ENCODE measurements around the gene NAP1L3. TPM values are rescaled to one million over a fixed set of nuclear protein-coding genes. Genes with fewer than 3 reads are reported as not detected.

The NAP1L3 gene
- polyA plus RNA-seq, 1 donor (not counting 4 experiments of a cell fraction or from before 2014, with no cell fraction given) = 0.55 TPM

- Histone ChIP-seq H3K9ac (ENCODE audit: control insufficient read depth, extremely low read depth, insufficient read depth, low read length) (no peak overlapping the region), H3K4me1 (ENCODE audit: control insufficient read depth, extremely low read depth, insufficient read depth, low read length) (no peaks in the 10 kb centered on the region), H3K4me3 (ENCODE audit: control insufficient read depth in 2 of 3, extremely low read depth in 1 of 3, insufficient read depth in 2 of 3, low read depth in 1 of 3, low read length in 3 of 3) (no peak overlapping the region), H3K36me3 (ENCODE audit: control insufficient read depth in 2 of 2, extremely low read depth in 1 of 2, insufficient read depth in 2 of 2, low read length in 2 of 2) (no peaks in the 10 kb centered on the region), H3K79me2 (ENCODE audit: control insufficient read depth, insufficient read depth, low read length) (no peaks in the 10 kb centered on the region), H2AFZ (ENCODE audit: control insufficient read depth, low read length) (no peak overlapping the region), H3K27ac (ENCODE audit: control insufficient read depth, insufficient read depth, low read length) (no peak overlapping the region), H4K20me1 (ENCODE audit: control insufficient read depth, extremely low read depth, insufficient read depth, low read length) (no peaks in the 10 kb centered on the region), H3K27me3 (ENCODE audit: control insufficient read depth, extremely low read depth, insufficient read depth, low read length) (no peaks in the 10 kb centered on the region), H3K9me3 (ENCODE audit: control insufficient read depth, low read depth, low read length) (no peaks in the 10 kb centered on the region), H3K4me2 (ENCODE audit: control insufficient read depth, extremely low read depth, insufficient read depth, low read depth, low read length) (no peak overlapping the region), H3K9me1 (ENCODE audit: control insufficient read depth, extremely low read depth, insufficient read depth, low read length) (no peaks in the 10 kb centered on the region)
- DNase-seq (ENCODE audit: low read depth, low spot score) = no peak
- dilution Hi-C loops (cut with MboI; ENCODE audit: extremely low pct_ligation_motif_present, low sequenced_read_pairs) = no loop called here
- TF ChIP-seq CTCF (optimal IDR thresholded peaks at IDR 0.05 in 1 of 3, IDR thresholded peaks at IDR 0.05 in 1 of 3, conservative IDR thresholded peaks at IDR 0.05 in 1 of 3; ENCODE audit: extremely low read depth in 1 of 3, insufficient read depth in 2 of 3, low read length in 3 of 3) = no peak
- no peak for FAIRE-seq
These were observed 24.0 kb downstream of the NAP1L3 start for GRCh38 chrX:93649381-93649780.

GRCh38 chrX:93637591-93637990, 35.8 kb downstream of the NAP1L3 start:
- no peak for TF ChIP-seq CTCF (optimal IDR thresholded peaks at IDR 0.05 in 1 of 3, IDR thresholded peaks at IDR 0.05 in 1 of 3, conservative IDR thresholded peaks at IDR 0.05 in 1 of 3; ENCODE audit: extremely low read depth in 1 of 3, insufficient read depth in 2 of 3, low read length in 3 of 3)
- no peak for TF ChIP-seq EZH2 (IDR thresholded peaks at IDR 0.05; ENCODE audit: low read length)
- no peaks in the 10 kb centered on the region for H3K4me1 ChIP-seq (ENCODE audit: control insufficient read depth, extremely low read depth, insufficient read depth, low read length)
- H2AFZ ChIP-seq (ENCODE audit: control insufficient read depth, low read length) = no peak overlapping the region
- FAIRE-seq (no peak), DNase-seq (ENCODE audit: low read depth, low spot score) (no peak)
- H3K36me3 ChIP-seq (ENCODE audit: control insufficient read depth in 2 of 2, extremely low read depth in 1 of 2, insufficient read depth in 2 of 2, low read length in 2 of 2) = no peaks in the 10 kb centered on the region
- no peak overlapping the region for H3K9ac ChIP-seq (ENCODE audit: control insufficient read depth, extremely low read depth, insufficient read depth, low read length)
- H4K20me1 ChIP-seq (ENCODE audit: control insufficient read depth, extremely low read depth, insufficient read depth, low read length) = no peaks in the 10 kb centered on the region
- no peaks in the 10 kb centered on the region for H3K9me1 ChIP-seq (ENCODE audit: control insufficient read depth, extremely low read depth, insufficient read depth, low read length)
- no peaks in the 10 kb centered on the region for H3K79me2 ChIP-seq (ENCODE audit: control insufficient read depth, insufficient read depth, low read length)
- H3K4me2 ChIP-seq (ENCODE audit: control insufficient read depth, extremely low read depth, insufficient read depth, low read depth, low read length) = no peak overlapping the region
- H3K4me3 ChIP-seq (ENCODE audit: control insufficient read depth in 2 of 3, extremely low read depth in 1 of 3, insufficient read depth in 2 of 3, low read depth in 1 of 3, low read length in 3 of 3) = no peak overlapping the region
- H3K9me3 ChIP-seq (ENCODE audit: control insufficient read depth, low read depth, low read length) = no peaks in the 10 kb centered on the region
- dilution Hi-C loops (cut with MboI; ENCODE audit: extremely low pct_ligation_motif_present, low sequenced_read_pairs) = no loop called here
- no peaks in the 10 kb centered on the region for H3K27me3 ChIP-seq (ENCODE audit: control insufficient read depth, extremely low read depth, insufficient read depth, low read length)
- H3K27ac ChIP-seq (ENCODE audit: control insufficient read depth, insufficient read depth, low read length) = no peak overlapping the region

Other genes starting within 250 kb of the NAP1L3 start
- gene FAM133A, start 628 bp upstream of the NAP1L3 start, polyA plus RNA-seq = not detected in 3 replicates

All from keratinocyte (primary cell).